GM20431 (cell line): Measurements from ENCODE around the gene C9orf40.

ENCODE experiments used
- in situ Hi-C: fragments of 300-500 bp; cut with MseI, MboI; formaldehyde crosslinking; loops from one replicate; pipeline ENCODE4 v1.15.0; 2020; ENCODE audit warnings: low sequenced_read_pairs; ENCODE audit not compliant: unreplicated experiment

Gene C9orf40

DNA sequence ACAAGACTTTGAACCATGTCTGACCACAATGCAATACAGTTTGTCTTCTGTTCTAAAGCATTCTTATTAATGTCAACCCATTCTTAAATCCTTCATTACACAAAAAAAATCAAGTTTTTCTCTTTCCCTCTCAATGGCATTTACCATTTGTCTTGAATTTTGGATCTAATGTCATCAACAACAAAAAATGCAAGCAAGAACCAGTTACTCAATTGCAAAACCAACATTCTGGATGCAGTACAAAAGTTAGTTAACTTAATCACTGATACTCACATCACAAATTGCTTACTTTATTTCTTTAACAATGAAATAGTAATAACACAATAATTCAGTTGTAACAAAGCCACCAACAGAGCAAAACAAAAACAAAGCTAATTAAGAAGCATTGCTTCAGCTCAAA lies 6.0 kb downstream of the C9orf40 start:
- in situ Hi-C loops: no loop called here

DNA sequence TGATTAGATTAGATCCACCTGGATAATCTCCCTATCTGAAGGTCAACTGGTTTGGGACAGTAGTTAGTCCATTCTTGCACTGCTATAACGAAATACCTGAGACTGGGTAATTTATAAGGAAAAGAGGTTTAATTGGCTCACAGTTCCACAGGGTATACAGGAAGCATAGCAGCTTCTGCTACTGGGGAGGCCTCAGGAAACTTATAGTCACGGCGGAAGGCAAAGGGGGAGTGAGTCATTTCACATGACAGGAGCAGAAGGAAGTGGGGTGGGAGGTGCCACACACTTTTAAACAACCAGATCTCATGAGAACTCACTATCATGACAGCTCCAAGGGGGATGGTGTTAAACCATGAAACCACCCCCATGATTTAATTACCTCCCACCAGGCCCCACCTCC lies 9.9 kb downstream of the C9orf40 start:
- in situ Hi-C loops: no loop called here

DNA sequence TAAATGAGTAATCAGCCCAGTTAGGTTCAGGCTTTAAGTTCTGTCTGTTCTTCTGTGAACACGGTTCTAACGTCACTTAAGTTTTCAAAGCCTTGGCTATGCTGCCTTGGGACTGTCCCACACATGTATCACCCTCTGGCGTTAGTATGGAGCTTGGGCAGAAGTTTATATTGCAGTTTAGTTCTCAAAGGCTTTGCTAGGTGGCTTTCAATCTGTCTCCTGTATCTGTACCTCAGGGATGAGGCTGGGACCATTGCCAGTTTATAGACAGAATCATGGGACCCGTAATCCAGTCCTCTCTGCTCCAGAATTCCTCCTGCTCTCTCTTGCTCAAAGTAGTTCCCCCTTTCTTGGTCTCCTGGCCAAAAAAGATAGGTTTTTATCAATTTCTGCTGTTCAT lies 12.1 kb downstream of the C9orf40 start:
- in situ Hi-C loops: no loop called here

DNA sequence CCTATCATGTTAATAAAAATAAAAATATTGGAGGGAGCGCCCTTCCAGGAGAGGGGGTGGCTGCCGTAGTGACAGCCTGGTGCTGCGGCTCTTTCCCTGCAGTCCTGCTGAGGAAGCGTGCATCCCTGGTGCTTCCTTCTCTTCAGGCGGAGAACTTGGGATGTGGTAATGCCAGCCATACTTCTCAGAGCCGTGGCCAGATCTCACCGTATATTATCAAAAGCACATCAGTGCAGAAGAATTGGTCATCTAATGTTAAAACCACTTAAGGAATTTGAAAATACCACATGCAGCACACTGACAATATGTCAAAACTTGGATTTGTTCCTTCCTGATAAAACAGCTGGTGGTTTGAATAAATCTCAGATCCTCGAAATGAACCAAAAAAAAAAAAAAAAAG lies 17.7 kb downstream of the C9orf40 start:
- in situ Hi-C loops: no loop called here

DNA sequence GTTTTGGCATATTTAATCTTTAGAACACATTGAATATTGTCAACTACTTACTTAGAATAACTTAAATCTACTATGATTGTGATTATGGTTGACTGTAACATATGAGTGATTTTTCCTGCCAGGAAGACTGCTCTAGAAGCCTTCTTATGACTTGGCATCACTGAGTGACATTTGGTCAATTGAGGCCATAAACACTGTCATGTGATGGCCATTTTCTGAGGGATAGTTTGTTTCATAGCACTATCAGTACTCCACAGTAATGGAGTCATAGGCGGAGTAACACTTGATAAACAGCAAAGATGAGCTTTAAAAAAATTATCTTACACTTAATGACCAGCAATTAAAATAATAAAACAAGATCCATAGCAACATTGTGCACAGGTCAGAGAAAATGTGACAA lies 31.0 kb downstream of the C9orf40 start:
- in situ Hi-C loops: no loop called here

GRCh38 chr9:74920944-74921626 lies 31.6 kb downstream of the C9orf40 start:
- in situ Hi-C loops: no loop called here

DNA sequence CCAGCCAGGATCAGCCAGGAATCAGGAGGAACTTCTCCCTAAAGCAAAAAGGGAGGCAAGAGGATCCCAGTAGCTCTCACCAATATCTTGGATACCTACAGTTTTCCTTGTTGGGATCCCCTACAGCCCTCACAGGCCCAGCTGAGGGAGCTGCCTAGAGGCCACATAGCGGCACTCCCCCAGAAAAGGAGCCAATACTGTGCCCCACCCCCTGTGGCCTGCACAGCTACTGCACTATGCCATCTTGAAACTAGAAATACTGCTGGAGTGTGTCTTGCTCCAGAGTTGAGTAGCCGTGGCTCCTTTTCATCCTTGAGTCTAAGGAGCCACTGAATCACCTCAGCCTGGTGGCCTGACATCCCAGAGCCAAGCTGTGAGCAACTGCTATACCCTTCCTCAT lies 42.7 kb downstream of the C9orf40 start:
- in situ Hi-C loops: no loop called here

DNA sequence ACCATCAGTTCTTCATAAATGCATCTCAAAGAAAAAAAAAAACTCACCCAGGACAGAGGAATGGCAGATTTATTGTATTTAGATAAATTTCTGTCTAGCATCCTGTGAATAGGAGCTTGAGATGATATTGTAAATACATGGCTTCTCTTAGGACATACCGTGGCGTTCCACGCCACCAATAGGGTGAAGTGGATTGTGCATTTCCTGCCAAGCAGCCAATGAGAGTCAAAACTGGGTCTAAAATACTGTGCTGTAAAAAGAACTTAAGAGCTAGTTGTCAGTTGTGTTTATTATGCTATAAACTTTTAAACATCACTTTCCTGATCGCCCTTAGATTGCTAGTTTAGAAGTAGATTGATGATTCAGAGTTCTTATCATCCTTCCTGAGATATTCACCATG lies 44.0 kb downstream of the C9orf40 start:
- in situ Hi-C loops: no loop called here

- in situ Hi-C loops: no loop called here
Measured at GRCh38 chr9:74907085-74907484, 45.6 kb downstream of the C9orf40 start.

- in situ Hi-C loops: no loop called here
Measured at GRCh38 chr9:74901001-74901400, 51.7 kb downstream of the C9orf40 start.
